ENCODE results near the gene CFAP77.

Gene CFAP77

DNA sequence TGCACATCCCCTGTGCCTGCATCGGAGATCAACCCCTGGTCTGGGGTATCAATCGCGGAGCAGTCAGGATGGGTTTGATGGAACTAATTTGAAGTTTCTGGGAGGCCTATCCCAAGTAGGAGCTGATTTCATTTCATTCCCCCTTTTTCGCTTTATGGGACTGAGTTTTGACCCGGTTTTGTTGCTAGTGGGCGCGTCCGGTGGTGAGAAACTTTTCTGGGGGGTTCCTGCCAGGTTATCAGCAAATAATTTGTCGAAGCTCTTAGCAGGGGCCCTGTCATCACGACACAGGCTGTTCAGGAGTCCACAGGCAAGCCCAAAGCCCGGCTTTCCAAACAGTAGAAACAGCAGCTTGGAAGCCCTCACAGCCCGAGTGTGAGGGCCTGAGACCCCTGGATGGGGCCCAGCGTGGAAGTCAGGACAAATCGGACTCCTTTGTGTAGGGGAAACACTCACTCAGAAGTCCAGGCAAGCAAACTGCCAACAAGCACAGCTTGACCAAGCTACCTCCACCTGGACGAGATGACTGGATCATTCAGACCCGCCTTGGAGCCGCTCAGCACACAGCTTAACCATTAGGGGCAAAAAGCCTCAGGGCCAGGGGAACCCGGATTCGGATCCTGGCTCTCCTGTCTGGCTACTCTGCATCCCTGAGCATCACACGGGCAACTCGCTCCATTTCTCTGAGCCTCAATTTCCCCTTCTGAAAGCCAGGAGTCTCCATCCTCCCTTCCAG is 108.0 kb downstream of the CFAP77 start:
- TF ChIP-seq, protein P1, sequence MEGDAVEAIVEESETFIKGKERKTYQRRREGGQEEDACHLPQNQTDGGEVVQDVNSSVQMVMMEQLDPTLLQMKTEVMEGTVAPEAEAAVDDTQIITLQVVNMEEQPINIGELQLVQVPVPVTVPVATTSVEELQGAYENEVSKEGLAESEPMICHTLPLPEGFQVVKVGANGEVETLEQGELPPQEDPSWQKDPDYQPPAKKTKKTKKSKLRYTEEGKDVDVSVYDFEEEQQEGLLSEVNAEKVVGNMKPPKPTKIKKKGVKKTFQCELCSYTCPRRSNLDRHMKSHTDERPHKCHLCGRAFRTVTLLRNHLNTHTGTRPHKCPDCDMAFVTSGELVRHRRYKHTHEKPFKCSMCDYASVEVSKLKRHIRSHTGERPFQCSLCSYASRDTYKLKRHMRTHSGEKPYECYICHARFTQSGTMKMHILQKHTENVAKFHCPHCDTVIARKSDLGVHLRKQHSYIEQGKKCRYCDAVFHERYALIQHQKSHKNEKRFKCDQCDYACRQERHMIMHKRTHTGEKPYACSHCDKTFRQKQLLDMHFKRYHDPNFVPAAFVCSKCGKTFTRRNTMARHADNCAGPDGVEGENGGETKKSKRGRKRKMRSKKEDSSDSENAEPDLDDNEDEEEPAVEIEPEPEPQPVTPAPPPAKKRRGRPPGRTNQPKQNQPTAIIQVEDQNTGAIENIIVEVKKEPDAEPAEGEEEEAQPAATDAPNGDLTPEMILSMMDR (conservative IDR thresholded peaks at IDR 0.05; ENCODE audit: low read depth): no peak
- H3K27ac ChIP-seq: no peak overlapping the region
- ChIA-PET POLR2A (ENCODE audit: low non-redundant PET) (interaction anchor here (0.6 kb wide), 1 partner anchor 944 kb away, joined by 4 read pairs; no protein-coding TSS in a partner anchor), CTCF (interaction anchor here (0.6 to 1.3 kb wide), 2 partner anchors 11 to 460 kb away, joined by 3 read pairs; no protein-coding TSS in a partner anchor)
- no peak for DNase-seq (ENCODE audit: low spot score)

DNA sequence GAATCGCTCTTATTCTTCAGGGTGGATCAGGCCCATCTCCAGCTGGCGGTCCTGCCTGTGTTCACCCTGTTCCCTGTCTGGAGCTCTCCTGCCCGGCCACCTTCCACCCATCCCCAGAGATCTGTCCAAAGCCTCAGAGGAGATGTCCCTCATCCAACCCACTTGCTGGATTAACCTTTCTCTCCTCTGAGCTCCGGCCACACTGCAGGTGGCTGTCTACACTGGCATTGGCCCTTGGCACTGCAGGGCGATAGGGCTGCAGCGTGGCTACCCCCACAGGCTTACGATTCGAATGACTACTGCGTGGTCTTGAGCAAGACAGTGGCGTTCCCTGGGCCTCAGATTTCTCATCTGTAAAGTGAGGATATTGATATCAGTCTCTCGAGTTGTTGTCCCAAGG is 108.6 kb downstream of the CFAP77 start:
- POLR2A ChIA-PET (ENCODE audit: low non-redundant PET): no interaction called here
- CTCF ChIA-PET: interaction anchor here (0.5 to 0.6 kb wide), 2 partner anchors 221 to 459 kb away, joined by 3 read pairs; no protein-coding TSS in a partner anchor

DNA sequence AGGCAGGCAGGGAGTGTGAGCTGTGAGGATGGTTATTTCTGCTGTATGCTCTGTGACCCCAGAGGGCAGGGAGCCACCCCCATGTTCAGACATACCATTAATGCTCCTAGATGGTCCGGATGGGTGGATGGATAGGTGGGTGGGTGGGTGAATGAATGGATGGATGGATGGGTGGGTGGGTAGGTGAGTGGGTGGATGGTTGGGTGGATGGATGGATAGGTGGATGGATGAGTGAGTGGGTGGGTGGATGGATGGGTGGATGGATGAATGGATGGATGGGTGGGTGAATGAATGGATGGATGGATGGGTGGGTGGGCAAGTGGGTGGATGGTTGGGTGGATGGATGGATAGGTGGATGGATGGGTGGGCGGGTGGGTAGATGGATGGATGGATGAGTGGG is 109.0 kb downstream of the CFAP77 start:
- TF ChIP-seq, protein P1 (conservative IDR thresholded peaks at IDR 0.05; ENCODE audit: low read depth): no peak
- POLR2A ChIA-PET (ENCODE audit: low non-redundant PET): no interaction called here
- H3K27ac ChIP-seq: no peak overlapping the region
- CTCF ChIA-PET: interaction anchor here (0.5 to 0.6 kb wide), 2 partner anchors 222 to 459 kb away, joined by 3 read pairs; no protein-coding TSS in a partner anchor
- no peak for DNase-seq (ENCODE audit: low spot score)

More for the DNA sequence above, 108.6 kb downstream of the CFAP77 start:
- H3K27ac ChIP-seq: no peak overlapping the region
- no peak for DNase-seq (ENCODE audit: low spot score)
- TF ChIP-seq, protein P1 (conservative IDR thresholded peaks at IDR 0.05; ENCODE audit: low read depth): no peak

DNA sequence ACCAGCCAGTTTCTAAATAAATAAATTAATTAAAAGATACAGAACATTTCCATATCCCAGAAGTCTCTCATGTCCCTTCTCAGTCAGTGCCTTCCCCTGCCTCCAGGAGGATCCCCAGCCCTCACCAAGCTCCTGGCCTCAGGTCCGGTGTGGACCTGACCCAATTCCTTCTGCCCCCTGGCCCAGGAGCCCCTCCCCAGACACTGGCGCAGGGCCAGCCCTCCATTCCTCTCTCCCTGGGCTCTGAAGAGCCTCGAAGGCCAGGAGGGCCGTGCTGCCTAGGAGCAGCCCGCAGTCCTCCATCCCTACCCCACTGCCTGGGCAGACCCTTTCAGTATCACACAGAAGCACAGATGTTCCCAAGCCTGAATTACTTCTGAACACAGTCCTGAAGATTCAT is 110.6 kb downstream of the CFAP77 start:
- POLR2A ChIA-PET (ENCODE audit: low non-redundant PET): no interaction called here
- TF ChIP-seq, protein P1 (conservative IDR thresholded peaks at IDR 0.05; ENCODE audit: low read depth): no peak
- CTCF ChIA-PET: interaction anchor here (0.5 kb wide), 1 partner anchor 191 kb away, joined by 3 read pairs; no protein-coding TSS in a partner anchor
- no peak overlapping the region for H3K27ac ChIP-seq
- DNase-seq (ENCODE audit: low spot score): no peak

DNA sequence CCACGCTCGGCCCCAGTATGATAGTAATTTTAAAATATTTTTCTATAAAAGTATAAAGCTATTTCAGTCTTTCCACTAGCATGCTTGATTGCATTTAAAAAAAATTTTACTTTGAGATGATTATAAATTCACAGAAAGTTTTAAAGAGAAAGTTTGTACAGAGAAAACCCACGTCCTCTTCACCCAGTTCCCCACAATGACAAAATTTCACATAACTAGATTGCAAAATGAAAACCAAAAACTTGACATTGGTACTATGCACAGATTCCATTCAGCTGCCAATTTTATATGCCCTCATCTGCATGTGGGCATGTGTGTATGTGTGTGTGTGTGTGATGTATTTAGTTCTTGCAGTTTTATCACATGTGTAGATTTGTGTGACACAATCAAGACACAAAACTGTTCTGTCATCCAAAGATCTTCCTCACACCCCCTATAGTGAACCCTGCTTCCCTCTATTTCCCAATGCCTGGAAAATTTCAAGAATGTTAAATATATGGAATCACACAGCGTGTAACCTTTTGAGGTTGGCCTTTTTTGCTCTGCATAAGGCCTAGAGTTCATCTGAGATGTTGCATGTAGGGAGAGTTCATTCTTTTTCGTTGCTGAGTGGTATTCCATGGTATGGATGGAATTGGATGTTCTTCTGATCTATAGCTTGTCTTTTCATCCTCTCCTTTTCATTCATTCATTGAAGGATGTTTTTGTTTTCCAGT is 115.5 kb downstream of the CFAP77 start:
- ChIA-PET POLR2A (ENCODE audit: low non-redundant PET) (no interaction called here), CTCF (no interaction called here)
- TF ChIP-seq, protein P1 (conservative IDR thresholded peaks at IDR 0.05; ENCODE audit: low read depth): no peak
- DNase-seq (ENCODE audit: low spot score): no peak
- H3K27ac ChIP-seq: no peak overlapping the region

DNA sequence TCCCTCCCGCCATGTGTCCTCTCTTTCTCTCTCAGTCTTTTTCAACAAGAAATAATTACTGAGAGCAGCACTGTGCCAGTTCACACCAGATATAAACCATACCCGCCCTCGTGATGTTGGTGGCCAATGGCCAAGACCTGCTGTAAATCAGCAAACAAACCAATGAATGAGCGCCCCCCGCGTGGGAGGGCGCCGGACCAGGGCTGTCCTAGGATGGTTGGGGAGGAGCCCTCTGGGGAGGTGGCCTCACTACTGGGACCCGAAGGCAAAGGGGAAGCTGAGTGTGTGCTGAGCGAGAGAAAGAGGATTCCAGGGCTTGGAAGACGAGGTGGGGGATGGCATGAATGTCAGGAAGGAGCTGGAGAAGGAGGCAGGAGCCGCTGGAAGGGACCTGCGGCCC is 121.2 kb downstream of the CFAP77 start:
- DNase-seq (ENCODE audit: low spot score): no peak
- TF ChIP-seq, protein P1 (conservative IDR thresholded peaks at IDR 0.05; ENCODE audit: low read depth): no peak
- H3K27ac ChIP-seq: no peak overlapping the region
- CTCF ChIA-PET: interaction anchor here (0.9 kb wide), 1 partner anchor 361 kb away, joined by 3 read pairs; no protein-coding TSS in a partner anchor
- POLR2A ChIA-PET (ENCODE audit: low non-redundant PET): no interaction called here

Measured in RWPE1 (cell line).